Skin epidermis (tissue), 12 donors: Measurements from ENCODE around the gene UROC1.

Source experiments
- H3K27ac ChIP-seq, 21 experiments: fragments of 200-600 bp; sonication (generic) in 11 of 21; one replicate each; pipeline ENCODE4 v1.5.0; 2020; ENCODE audit warnings: mild to moderate bottlenecking in 3 of 21, inconsistent platforms in 2 of 21, moderate library complexity in 2 of 21
- H3K4me3 ChIP-seq, 7 experiments: fragments of 200-600 bp; sonication (generic) in 2 of 7; one replicate each; pipeline ENCODE4 v1.5.0; 2020; ENCODE audit warnings: inconsistent platforms in 2 of 7, mild to moderate bottlenecking in 2 of 7, moderate library complexity in 1 of 7

UROC1 gene

GRCh38 chr3:126548556-126549466 lies 31.2 kb upstream of the UROC1 start:
- H3K27ac ChIP-seq = no peak overlapping the region
- no peak overlapping the region for H3K4me3 ChIP-seq

- Histone ChIP-seq H3K27ac (no peak overlapping the region), H3K4me3 (no peak overlapping the region)
Observed at GRCh38 chr3:126547721-126548120, 30.1 kb upstream of the UROC1 start.

GRCh38 chr3:126546549-126547239 lies 29.1 kb upstream of the UROC1 start:
- H3K4me3 ChIP-seq = no peak overlapping the region
- H3K27ac ChIP-seq = no peak overlapping the region

GRCh38 chr3:126546013-126546412 lies 28.4 kb upstream of the UROC1 start:
- no peak overlapping the region for H3K4me3 ChIP-seq
- no peak overlapping the region for H3K27ac ChIP-seq

- Histone ChIP-seq H3K27ac (no peak overlapping the region), H3K4me3 (no peak overlapping the region)
Observed at GRCh38 chr3:126545544-126545943, 28.0 kb upstream of the UROC1 start.

- H3K27ac ChIP-seq = no peak overlapping the region
Observed at GRCh38 chr3:126544596-126545281, 27.2 kb upstream of the UROC1 start.

GRCh38 chr3:126543457-126544061 lies 26.0 kb upstream of the UROC1 start:
- Histone ChIP-seq H3K27ac (no peak overlapping the region), H3K4me3 (no peak overlapping the region)

More at GRCh38 chr3:126544596-126545281, 27.2 kb upstream of the UROC1 start:
- H3K4me3 ChIP-seq = no peak overlapping the region

GRCh38 chr3:126542340-126543241 lies 25.0 kb upstream of the UROC1 start:
- Histone ChIP-seq H3K4me3 (no peak overlapping the region), H3K27ac (no peak overlapping the region)

GRCh38 chr3:126541628-126542339 lies 24.2 kb upstream of the UROC1 start:
- Histone ChIP-seq H3K27ac (no peak overlapping the region), H3K4me3 (no peak overlapping the region)

GRCh38 chr3:126540951-126541627 lies 23.5 kb upstream of the UROC1 start:
- peak overlapping the region in 6 of 21 experiments; percentile 21 to 57 (median 42) for H3K27ac ChIP-seq
- H3K4me3 ChIP-seq = no peak overlapping the region

- Histone ChIP-seq H3K4me3 (no peak overlapping the region), H3K27ac (peak overlapping the region in 4 of 21 experiments; percentile 21 to 57 (median 46))
Observed at GRCh38 chr3:126540342-126540849, 22.8 kb upstream of the UROC1 start.

- H3K4me3 ChIP-seq = no peak overlapping the region
- H3K27ac ChIP-seq = peak overlapping the region in 3 of 21 experiments; percentile 15 to 17 (median 16)
Observed at GRCh38 chr3:126539558-126540250, 22.1 kb upstream of the UROC1 start.

- H3K4me3 ChIP-seq = no peak overlapping the region
- H3K27ac ChIP-seq = no peak overlapping the region
Observed at GRCh38 chr3:126538966-126539365, 21.4 kb upstream of the UROC1 start.

- Histone ChIP-seq H3K4me3 (no peak overlapping the region), H3K27ac (no peak overlapping the region)
Observed at GRCh38 chr3:126538316-126538715, 20.7 kb upstream of the UROC1 start.

GRCh38 chr3:126537730-126538281 lies 20.2 kb upstream of the UROC1 start:
- Histone ChIP-seq H3K27ac (no peak overlapping the region), H3K4me3 (no peak overlapping the region)

- no peak overlapping the region for H3K4me3 ChIP-seq
- no peak overlapping the region for H3K27ac ChIP-seq
Observed at GRCh38 chr3:126537116-126537729, 19.6 kb upstream of the UROC1 start.
